Fibroblast of pulmonary artery (primary cell): ENCODE measurements around the gene CNTNAP4.

Experiments used
- DNase-seq: peaks from one replicate; pipeline ENCODE4 v3.0.0-alpha.2; 2010; ENCODE audit warnings: low read depth
- H3K4me3 ChIP-seq: replicated peaks from 2 replicates; pipeline ENCODE4 v1.5.1; 2011; ENCODE audit warnings: low read depth, mild to moderate bottlenecking, control low read depth, low read length, moderate library complexity
- CTCF ChIP-seq: IDR thresholded peaks from 2 replicates; pipeline ENCODE4 v1.5.1; 2011; ENCODE audit warnings: mild to moderate bottlenecking, control low read depth, low read length, inconsistent platforms; ENCODE audit errors: missing control alignments

Gene CNTNAP4

DNA sequence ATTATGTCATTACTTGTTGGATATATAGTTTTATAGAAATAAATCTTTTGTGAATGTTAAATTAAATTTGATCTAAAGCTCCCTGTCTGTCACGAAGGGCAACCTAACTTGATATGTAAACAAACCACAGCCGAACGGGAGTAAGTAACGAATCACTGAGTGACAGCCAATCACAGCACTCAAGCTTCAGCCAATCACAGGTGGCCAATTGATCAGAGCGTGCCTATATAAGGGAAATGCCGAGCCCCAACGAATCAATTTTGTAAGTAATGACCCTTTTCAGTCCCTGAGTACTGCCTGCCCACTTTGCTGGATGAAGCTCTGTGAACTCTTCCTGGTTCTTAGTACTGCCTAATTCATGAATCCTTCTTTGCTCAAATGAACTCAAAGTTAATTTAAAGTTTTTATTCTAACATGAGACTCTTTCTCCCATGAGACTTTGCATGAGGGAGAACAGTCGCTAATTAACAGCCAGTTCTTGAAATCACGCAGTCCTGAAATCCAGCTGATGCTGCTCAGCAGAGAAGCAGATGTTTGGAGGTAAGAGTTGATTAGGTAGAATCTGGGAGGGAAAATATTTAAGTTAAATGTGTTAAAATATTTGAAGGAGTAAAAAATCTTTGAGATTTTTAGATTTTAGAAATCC is 302.2 kb downstream of the CNTNAP4 start:
- DNase-seq, result no peak
- H3K4me3 ChIP-seq, result no peak overlapping the region
- TF ChIP-seq CTCF, result no peak

GRCh38 chr16:76583466-76583865 is 306.3 kb downstream of the CNTNAP4 start:
- no peak overlapping the region for H3K4me3 ChIP-seq
- DNase-seq, result peak; percentile 53
- no peak for TF ChIP-seq CTCF

- no peak for TF ChIP-seq CTCF
- no peak for DNase-seq
- no peak overlapping the region for H3K4me3 ChIP-seq
These were observed 306.7 kb downstream of the CNTNAP4 start for GRCh38 chr16:76583945-76584344.

GRCh38 chr16:76598498-76598897 is 321.3 kb downstream of the CNTNAP4 start:
- no peak for DNase-seq
- TF ChIP-seq CTCF, result no peak
- no peak overlapping the region for H3K4me3 ChIP-seq

DNA sequence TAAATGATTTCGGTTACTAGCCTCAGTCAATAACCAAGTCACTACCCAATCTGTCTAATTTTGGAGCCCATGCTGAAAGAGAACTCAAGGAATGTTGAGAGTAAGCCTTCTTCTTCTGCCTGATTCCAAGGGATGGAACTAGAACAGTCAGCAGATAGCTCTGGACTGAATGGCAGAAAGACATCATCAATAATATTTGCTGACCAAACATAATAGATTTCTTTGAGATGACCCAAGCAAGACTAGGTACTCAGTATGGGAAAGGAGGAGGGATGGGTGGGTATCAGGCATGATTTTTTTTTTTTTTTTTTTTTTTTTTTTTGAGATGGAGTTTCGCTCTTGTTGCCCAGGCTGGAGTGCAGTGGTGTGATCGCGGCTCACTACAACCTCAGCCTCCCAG is 330.1 kb downstream of the CNTNAP4 start:
- DNase-seq, result no peak
- no peak overlapping the region for H3K4me3 ChIP-seq
- no peak for TF ChIP-seq CTCF
